Measurements from ENCODE around the gene CABCOCO1.

The CABCOCO1 gene

GRCh38 chr10:61662794-61663259, at the start of gene CABCOCO1:
TSS of gene CABCOCO1 (plus strand) at chr10:61662929. CDS start at chr10:61662973, 44 bp downstream.
- DNase-seq, result no peak

- DNase-seq, result no peak
Observed at GRCh38 chr10:61613665-61614064, 49.1 kb upstream of the CABCOCO1 start.

DNA sequence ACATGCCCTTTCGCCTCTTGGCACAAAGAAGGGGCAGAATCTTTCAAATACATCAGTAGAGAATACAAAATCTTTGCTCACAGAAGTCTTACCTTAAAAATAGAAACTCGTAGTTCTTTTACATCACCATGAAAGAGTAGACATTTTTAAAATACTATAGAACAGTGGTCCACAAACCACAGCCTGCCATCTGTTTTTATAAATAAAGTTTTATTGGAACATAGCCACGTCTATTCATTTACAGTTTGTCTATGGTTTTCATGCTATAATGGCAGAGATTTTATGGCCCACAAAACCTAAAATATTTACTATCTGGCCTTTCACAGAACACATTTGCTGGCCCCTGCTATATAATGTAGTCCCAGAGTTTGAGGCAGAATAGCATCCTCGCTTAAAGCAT, 46.1 kb upstream of the CABCOCO1 start:
- no peak for DNase-seq

DNA sequence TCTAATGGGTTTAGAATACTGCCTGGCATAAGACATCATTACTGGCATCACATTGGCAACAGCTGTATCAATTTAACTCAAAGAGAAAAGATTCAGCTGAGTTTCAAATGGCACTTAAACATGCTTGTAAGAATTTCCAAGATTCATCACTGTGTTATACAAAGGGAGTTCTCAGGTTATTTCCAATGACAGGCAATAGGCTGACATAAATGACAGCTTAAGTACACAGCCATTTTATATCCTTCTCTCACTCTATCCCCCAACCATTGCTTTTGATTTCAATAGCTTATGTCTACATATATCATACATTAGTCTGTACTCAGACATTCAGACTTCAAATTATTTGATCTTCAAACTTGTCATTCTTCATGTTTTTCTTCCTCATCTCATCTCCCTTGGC, 45.5 kb upstream of the CABCOCO1 start:
- no peak for DNase-seq

GRCh38 chr10:61617586-61617985, 45.1 kb upstream of the CABCOCO1 start:
- DNase-seq, result no peak

GRCh38 chr10:61618388-61618961, 44.3 kb upstream of the CABCOCO1 start:
- DNase-seq, result peak; percentile 39

DNA sequence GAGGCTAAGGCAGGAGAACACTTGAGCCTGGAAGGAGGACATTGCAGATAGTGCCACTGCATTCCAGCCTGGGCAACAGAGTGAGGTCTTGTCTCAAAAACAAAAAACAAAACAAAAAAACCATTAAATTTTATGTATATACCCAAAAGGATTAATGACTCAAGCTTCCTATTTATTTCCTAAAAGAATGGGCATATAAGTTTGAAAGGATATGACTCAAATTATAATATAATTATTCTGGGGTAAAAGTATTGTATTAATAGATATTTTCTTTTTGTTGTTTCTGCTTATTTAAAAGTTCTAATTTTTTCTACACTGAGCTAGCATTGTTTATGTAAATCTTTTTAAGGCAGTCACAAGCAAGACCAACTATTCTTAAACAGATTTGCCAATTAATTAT, 42.2 kb upstream of the CABCOCO1 start:
- DNase-seq, result no peak

DNA sequence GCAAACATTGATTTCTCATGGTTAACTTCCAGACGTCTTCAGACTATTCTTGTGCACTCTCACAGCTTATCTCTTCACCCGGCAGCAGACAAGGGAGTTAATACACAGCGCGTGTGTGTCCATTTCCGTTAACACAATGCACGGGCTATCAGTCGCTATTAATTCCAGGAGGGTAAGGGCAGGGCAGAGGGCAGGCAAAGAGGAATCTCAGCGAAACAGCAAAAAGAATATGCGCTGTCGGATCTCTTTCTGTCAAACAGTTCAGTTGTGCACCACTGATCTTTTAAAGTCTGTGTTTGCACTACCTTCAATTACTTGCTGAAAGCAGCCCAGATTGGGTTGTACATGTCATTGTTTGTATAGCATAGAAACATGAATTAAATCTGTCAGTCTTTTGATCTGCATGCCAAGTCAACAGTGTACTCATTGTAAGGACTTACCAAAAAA, 41.1 kb upstream of the CABCOCO1 start:
- DNase-seq, result peak; percentile 51

GRCh38 chr10:61623161-61623560, 39.6 kb upstream of the CABCOCO1 start:
- DNase-seq, result no peak

DNA sequence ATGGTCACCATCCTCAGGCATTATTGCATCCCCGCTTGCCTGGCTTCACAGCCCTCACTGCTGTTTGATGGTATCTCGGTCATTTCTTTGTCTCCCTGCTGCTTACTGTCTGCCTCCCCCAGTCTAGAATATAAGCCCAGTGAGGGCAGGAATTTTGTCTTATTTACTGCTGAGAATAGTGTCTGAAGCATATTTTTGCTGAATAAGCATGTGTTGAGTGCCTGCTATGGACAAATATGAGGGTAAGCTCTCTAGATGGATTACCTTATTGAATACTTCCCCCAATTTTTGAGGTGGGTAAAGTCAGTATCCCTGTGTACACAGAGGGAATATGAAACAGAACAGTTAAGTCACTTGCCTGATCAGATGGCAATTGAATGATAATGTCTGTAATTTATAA, 36.5 kb upstream of the CABCOCO1 start:
- no peak for DNase-seq

GRCh38 chr10:61627266-61627665, 35.5 kb upstream of the CABCOCO1 start:
- DNase-seq, result no peak

DNA sequence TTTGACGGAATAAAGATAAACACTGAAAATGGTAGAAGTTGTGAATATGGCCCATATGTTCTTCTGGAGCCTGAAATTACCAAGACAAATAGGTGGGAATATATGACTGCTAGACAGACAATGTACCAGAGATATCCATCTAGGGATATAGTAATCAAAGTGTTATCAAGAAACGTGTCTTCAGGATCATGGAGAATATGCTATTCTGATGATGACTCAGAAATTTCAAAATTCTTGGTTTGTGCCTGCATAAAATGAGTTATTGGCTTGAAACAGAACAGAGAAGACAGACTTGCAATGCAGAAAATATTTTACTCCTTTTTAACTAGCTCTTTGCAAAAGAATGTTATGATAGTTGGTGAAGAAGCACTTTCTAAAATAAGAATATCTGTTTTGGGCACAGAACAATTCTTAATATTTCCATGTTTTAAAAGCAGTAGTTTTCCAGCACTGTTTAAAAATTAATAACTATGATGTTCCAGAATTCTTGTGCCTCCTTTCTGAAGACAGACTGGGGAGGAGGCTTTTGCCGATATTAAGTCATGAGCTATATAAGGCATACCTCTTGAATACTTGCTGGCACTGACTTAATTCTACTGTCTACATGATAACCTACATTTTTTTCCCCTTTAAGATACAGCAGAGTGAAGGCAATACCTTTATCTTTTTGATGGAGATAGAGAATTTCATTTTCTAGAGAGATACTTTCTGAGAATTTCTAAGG, 34.4 kb upstream of the CABCOCO1 start:
- no peak for DNase-seq

- DNase-seq, result no peak
Observed at GRCh38 chr10:61628875-61629513, 33.7 kb upstream of the CABCOCO1 start.

DNA sequence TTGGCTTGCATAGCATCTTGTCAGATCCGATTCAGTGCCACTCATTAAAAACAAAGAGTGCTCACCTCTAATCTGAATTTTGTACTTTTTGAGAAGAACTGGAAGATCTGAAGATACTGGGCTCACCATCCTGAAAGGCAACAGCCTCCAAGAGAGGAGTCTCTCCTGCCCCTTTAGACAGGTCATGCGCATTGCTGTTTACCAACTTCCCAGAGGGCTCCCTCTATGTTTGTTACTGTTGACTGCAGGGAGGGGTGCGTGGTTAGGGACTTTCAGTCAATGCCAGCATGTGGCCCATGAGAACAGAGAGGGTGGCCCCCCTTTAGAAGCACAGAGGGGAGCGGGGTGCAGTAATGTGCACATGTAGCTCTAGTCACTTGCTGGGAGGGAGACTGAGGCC, 33.2 kb upstream of the CABCOCO1 start:
- no peak for DNase-seq

- DNase-seq, result no peak
Observed at GRCh38 chr10:61632057-61632670, 30.6 kb upstream of the CABCOCO1 start.

- no peak for DNase-seq
Observed at GRCh38 chr10:61633665-61634064, 29.1 kb upstream of the CABCOCO1 start.

GRCh38 chr10:61634746-61635145, 28.0 kb upstream of the CABCOCO1 start:
- DNase-seq, result no peak

- DNase-seq, result no peak
Observed at GRCh38 chr10:61635471-61635870, 27.3 kb upstream of the CABCOCO1 start.

GRCh38 chr10:61635932-61636331, 26.8 kb upstream of the CABCOCO1 start:
- DNase-seq, result no peak

DNA sequence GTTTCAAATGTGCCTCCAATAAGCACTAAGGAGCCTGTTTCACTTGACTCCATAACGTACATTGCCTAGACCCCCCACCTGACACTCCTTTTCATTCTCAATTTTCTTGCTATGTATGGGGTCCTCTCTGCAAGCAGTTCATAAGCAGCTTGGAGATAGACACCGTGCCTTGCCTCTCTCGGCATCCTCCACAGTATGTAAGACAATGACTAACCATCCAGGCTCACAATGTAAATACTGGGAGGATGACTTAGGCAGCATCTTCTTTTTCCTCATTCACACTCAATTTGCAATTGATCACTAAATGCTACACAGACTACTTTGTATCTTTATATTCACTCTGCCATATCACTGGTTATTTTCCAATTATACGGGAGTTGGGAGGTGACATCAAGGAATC, 22.8 kb upstream of the CABCOCO1 start:
- no peak for DNase-seq

DNA sequence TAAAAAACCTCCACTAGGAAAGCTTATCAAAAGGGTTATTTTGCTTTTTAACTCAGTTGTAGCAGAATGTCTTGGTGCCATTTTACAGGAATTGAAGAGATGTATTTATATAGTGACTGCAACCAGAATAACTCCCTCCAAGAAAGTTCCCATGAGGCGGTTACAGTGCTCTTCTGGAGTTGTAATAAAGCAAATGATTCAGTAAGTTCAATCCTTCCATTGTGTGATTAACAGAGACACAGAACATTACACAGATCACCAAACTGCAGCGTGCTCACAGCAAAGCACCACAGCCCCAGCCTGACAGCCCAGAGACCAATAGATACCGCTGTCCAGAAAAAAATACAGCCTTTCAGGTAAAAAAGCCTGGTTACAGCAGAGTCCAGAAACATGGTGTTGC, 21.9 kb upstream of the CABCOCO1 start:
- no peak for DNase-seq

- DNase-seq, result no peak
Observed at GRCh38 chr10:61642150-61642571, 20.6 kb upstream of the CABCOCO1 start.

- no peak for DNase-seq
Observed at GRCh38 chr10:61642676-61643075, 20.1 kb upstream of the CABCOCO1 start.

GRCh38 chr10:61643316-61643751, 19.4 kb upstream of the CABCOCO1 start:
- no peak for DNase-seq

Measured in OCI-M1 (cell line).